Trophoblast cell (in vitro differentiated cells and primary cell): Measurements from ENCODE around the gene PKN2.

Source experiments
- DNase-seq, 2 donors: peaks; one replicate each; pipeline ENCODE4 v3.0.0-alpha.2; 2016
- H2AFZ ChIP-seq: 2 replicates; pipeline ENCODE4 v1.6.1; 2013; ENCODE audit warnings: low read length, moderate library complexity, mild to moderate bottlenecking; ENCODE audit not compliant: insufficient read depth, poor library complexity
- H2AK5ac ChIP-seq: 2 replicates; pipeline ENCODE4 v1.6.1; 2013; ENCODE audit warnings: mild to moderate bottlenecking, low read length
- H2BK120ac ChIP-seq: 2 replicates; pipeline ENCODE4 v1.6.1; 2013; ENCODE audit warnings: low read length, mild to moderate bottlenecking, moderate library complexity; ENCODE audit not compliant: insufficient read depth, poor library complexity
- H2BK12ac ChIP-seq: 2 replicates; pipeline ENCODE4 v1.6.1; 2013; ENCODE audit warnings: mild to moderate bottlenecking, low read length, moderate library complexity
- H2BK5ac ChIP-seq: 2 replicates; pipeline ENCODE4 v1.6.1; 2013; ENCODE audit warnings: low read length, low read depth, moderate library complexity, mild to moderate bottlenecking; ENCODE audit not compliant: poor library complexity
- H3K14ac ChIP-seq: 2 replicates; pipeline ENCODE4 v1.6.1; 2013; ENCODE audit warnings: mild to moderate bottlenecking, low read length
- H3K18ac ChIP-seq: 2 replicates; pipeline ENCODE4 v1.6.1; 2013; ENCODE audit warnings: mild to moderate bottlenecking, low read length
- H3K23ac ChIP-seq: 2 replicates; pipeline ENCODE4 v1.6.1; 2013; ENCODE audit warnings: low read length
- H3K27ac ChIP-seq: 2 replicates; pipeline ENCODE4 v1.5.1; 2013; ENCODE audit warnings: low read depth, mild to moderate bottlenecking, inconsistent platforms, low read length, moderate library complexity
- H3K27me3 ChIP-seq: 2 replicates; pipeline ENCODE4 v1.6.1; 2013; ENCODE audit warnings: inconsistent platforms, mild to moderate bottlenecking, low read length, moderate library complexity; ENCODE audit not compliant: insufficient read depth
- H3K36me3 ChIP-seq, 2 experiments: 1 replicate in 1 of 2; 2 replicates in 1 of 2; pipeline ENCODE4 v1.6.1; 2013; ENCODE audit warnings: low read length in 2 of 2, mild to moderate bottlenecking in 2 of 2, moderate library complexity in 1 of 2; ENCODE audit not compliant: insufficient read depth in 2 of 2, control insufficient read depth in 1 of 2
- H3K4ac ChIP-seq: 2 replicates; pipeline ENCODE4 v1.6.1; 2013; ENCODE audit warnings: low read depth, mild to moderate bottlenecking, low read length, moderate library complexity
- H3K4me1 ChIP-seq, 2 experiments: 1 replicate in 1 of 2; 2 replicates in 1 of 2; pipeline ENCODE4 v1.6.1; 2013; ENCODE audit warnings: low read length in 2 of 2, mild to moderate bottlenecking in 2 of 2, moderate library complexity in 1 of 2; ENCODE audit not compliant: insufficient read depth in 2 of 2, control insufficient read depth in 1 of 2
- H3K4me2 ChIP-seq: 2 replicates; pipeline ENCODE4 v1.6.1; 2013; ENCODE audit warnings: inconsistent platforms, mild to moderate bottlenecking, low read length, moderate library complexity
- H3K4me3 ChIP-seq: 2 replicates; pipeline ENCODE4 v1.5.1; 2013; ENCODE audit warnings: mild to moderate bottlenecking, low read depth, low read length, inconsistent platforms
- H3K79me1 ChIP-seq: one replicate; pipeline ENCODE4 v1.6.1; 2013; ENCODE audit warnings: low read length
- H3K79me2 ChIP-seq: 2 replicates; pipeline ENCODE4 v1.6.1; 2013; ENCODE audit warnings: low read length, mild to moderate bottlenecking; ENCODE audit not compliant: control insufficient read depth, insufficient read depth, poor library complexity
- H3K9ac ChIP-seq: 2 replicates; pipeline ENCODE4 v1.6.1; 2013; ENCODE audit warnings: mild to moderate bottlenecking, low read length
- H3K9me3 ChIP-seq: 2 replicates; pipeline ENCODE4 v1.6.1; 2013; ENCODE audit warnings: low read depth, mild to moderate bottlenecking, control low read depth, inconsistent platforms, low read length; ENCODE audit not compliant: insufficient read depth
- H4K12ac ChIP-seq: 2 replicates; pipeline ENCODE4 v1.6.1; 2013; ENCODE audit warnings: low read depth, mild to moderate bottlenecking, low read length, moderate library complexity
- H4K8ac ChIP-seq: 2 replicates; pipeline ENCODE4 v1.6.1; 2013; ENCODE audit warnings: low read depth, mild to moderate bottlenecking, low read length, moderate library complexity
- H4K91ac ChIP-seq: one replicate; pipeline ENCODE4 v1.6.1; 2013; ENCODE audit warnings: low read depth, mild to moderate bottlenecking, low read length, moderate library complexity
- WGBS: extraction: QIAGEN DNeasy Blood & Tissue Kit; methylation state at CpG from one replicate; pipeline ENCODE4 v1.1.7; 2013; ENCODE audit warnings: missing lambda C conversion rate; ENCODE audit not compliant: insufficient read length, insufficient coverage; ENCODE audit errors: extremely low coverage; 5-methylcytosine and 5-hydroxymethylcytosine counted together

PKN2 gene

DNA sequence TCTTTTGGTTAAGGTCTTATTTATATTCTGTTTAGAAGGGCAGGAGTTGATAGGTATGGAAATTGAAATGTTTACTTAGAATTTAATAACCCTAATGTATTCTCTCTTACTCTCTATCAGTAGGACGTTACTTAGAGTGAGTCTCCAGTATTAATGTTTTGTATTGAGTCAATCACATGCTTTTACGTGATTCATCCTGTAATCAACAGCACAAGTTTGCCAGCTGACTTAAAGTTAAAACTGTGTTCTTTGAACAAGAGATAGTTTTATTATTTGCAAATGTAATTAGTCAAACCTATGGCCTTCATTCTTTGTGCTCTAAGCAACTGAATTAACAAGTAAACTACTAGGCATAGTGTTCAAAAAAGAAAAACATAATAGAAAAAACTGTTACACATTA lies 57.3 kb downstream of the PKN2 start:
- no peak overlapping the region for H3K9ac ChIP-seq
- H2BK5ac ChIP-seq: no peak overlapping the region
- no CpG with 5 or more reads among the region's 2 CpGs for WGBS
- no peaks in the 10 kb centered on the region for H3K27me3 ChIP-seq
- no peak overlapping the region for H4K12ac ChIP-seq
- no peak overlapping the region for H3K18ac ChIP-seq
- peaks cover 2% of the 10 kb centered on the region for H3K79me1 ChIP-seq
- no peak overlapping the region for H3K4me2 ChIP-seq
- H3K14ac ChIP-seq: no peak overlapping the region
- peaks cover 0 to 5% of the 10 kb centered on the region in 2 experiments for H3K36me3 ChIP-seq
- H2AK5ac ChIP-seq: no peak overlapping the region
- no peak for DNase-seq
- H3K9me3 ChIP-seq: no peaks in the 10 kb centered on the region
- H4K91ac ChIP-seq: no peak overlapping the region
- H3K23ac ChIP-seq: no peak overlapping the region
- H2BK120ac ChIP-seq: no peak overlapping the region
- H3K27ac ChIP-seq: no peak overlapping the region
- no peak overlapping the region for H2AFZ ChIP-seq
- no peak overlapping the region for H2BK12ac ChIP-seq
- H3K4ac ChIP-seq: no peak overlapping the region
- no peak overlapping the region for H4K8ac ChIP-seq
- H3K4me3 ChIP-seq: no peak overlapping the region
- peaks cover 2% of the 10 kb centered on the region for H3K79me2 ChIP-seq
- H3K4me1 ChIP-seq: peaks cover 8 to 12% of the 10 kb centered on the region in 2 experiments

DNA sequence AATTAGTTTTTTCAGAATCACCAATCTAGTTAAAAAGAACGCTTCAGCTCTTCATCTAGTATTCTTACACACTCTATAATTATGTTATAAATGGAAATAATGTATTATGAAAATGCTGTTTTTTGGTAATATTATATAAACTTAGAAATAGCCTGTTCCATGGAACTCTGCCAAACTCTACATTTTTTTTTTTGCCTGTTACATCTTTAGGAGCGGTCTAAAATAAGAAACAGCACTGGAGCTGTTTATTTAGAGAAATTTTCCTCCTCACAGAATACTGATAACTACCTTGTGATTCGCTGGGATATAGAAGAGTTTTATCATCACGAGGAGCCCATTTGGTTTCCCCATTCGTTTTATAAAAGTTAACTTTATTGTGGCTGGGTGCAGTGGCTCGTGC lies 58.5 kb downstream of the PKN2 start:
- Histone ChIP-seq H3K9me3 (no peaks in the 10 kb centered on the region), H3K79me2 (no peaks in the 10 kb centered on the region), H4K8ac (no peak overlapping the region), H3K14ac (no peak overlapping the region), H4K12ac (no peak overlapping the region), H3K27me3 (no peaks in the 10 kb centered on the region), H3K4me1 (peaks cover 1 to 3% of the 10 kb centered on the region in 2 experiments), H3K36me3 (peaks cover 0 to 3% of the 10 kb centered on the region in 2 experiments), H3K4ac (no peak overlapping the region), H3K23ac (no peak overlapping the region), H2BK12ac (no peak overlapping the region), H2BK5ac (no peak overlapping the region), H2AFZ (no peak overlapping the region), H3K79me1 (peaks cover under 1% of the 10 kb centered on the region), H3K18ac (no peak overlapping the region), H3K4me3 (no peak overlapping the region), H4K91ac (no peak overlapping the region), H2AK5ac (no peak overlapping the region), H3K27ac (no peak overlapping the region), H3K9ac (no peak overlapping the region), H2BK120ac (no peak overlapping the region), H3K4me2 (no peak overlapping the region)
- DNase-seq: no peak
- WGBS: no CpG with 5 or more reads among the region's 6 CpGs

DNA sequence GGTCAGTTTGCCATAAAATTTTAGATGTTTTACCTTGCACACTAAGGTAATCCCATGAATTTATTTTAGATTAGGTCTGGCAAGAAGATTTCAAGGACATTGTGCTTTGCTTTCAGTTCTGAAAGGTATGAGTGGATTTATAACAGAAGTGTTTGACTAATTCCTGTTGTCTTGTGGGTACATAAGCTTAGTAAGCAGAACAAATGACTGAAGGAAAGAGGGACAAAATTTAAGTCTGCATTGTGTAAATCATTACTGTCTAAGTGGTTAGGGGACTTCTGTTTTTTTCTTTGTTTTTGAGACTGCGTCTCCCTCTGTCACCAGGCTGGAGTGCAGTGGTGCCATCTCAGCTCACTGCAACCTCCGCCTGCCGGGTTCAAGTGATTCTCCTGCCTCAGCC lies 60.1 kb downstream of the PKN2 start:
- no peaks in the 10 kb centered on the region for H3K79me1 ChIP-seq
- H2AFZ ChIP-seq: no peak overlapping the region
- no peak overlapping the region for H4K8ac ChIP-seq
- no peaks in the 10 kb centered on the region for H3K79me2 ChIP-seq
- H3K9ac ChIP-seq: no peak overlapping the region
- H3K9me3 ChIP-seq: no peaks in the 10 kb centered on the region
- no peak overlapping the region for H2AK5ac ChIP-seq
- no peak overlapping the region for H3K4me3 ChIP-seq
- H3K4me1 ChIP-seq: no peaks in the 10 kb centered on the region
- H3K14ac ChIP-seq: no peak overlapping the region
- H3K4me2 ChIP-seq: no peak overlapping the region
- peaks cover 0 to 3% of the 10 kb centered on the region in 2 experiments for H3K36me3 ChIP-seq
- H3K27ac ChIP-seq: no peak overlapping the region
- no peak overlapping the region for H4K12ac ChIP-seq
- H3K18ac ChIP-seq: no peak overlapping the region
- no peak for DNase-seq
- H4K91ac ChIP-seq: no peak overlapping the region
- H3K27me3 ChIP-seq: no peaks in the 10 kb centered on the region
- no peak overlapping the region for H3K4ac ChIP-seq
- no peak overlapping the region for H2BK120ac ChIP-seq
- H2BK12ac ChIP-seq: no peak overlapping the region
- WGBS: no CpG with 5 or more reads among the region's 3 CpGs
- no peak overlapping the region for H2BK5ac ChIP-seq
- no peak overlapping the region for H3K23ac ChIP-seq

DNA sequence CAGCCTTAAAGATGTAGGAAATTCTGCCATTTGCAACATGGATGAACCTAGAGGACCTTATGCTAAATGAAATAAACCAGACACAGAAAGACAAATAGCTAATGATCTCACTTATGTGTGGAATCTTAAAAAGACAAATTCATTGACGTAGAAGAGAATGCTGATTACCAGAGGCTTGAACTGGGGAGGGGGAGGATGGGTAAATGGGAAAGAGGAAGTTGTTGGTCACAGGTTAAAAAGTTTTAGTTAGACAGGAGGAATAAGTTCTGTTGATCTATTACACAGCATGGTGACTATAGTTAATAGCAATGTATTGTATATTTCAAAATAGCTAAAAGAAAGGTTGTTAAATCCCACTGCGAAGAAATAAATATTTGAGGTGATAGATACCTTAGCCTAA lies 62.8 kb downstream of the PKN2 start:
- no peak overlapping the region for H3K18ac ChIP-seq
- H4K12ac ChIP-seq: no peak overlapping the region
- no peaks in the 10 kb centered on the region for H3K4me1 ChIP-seq
- no peak overlapping the region for H2BK5ac ChIP-seq
- peaks cover 0 to 3% of the 10 kb centered on the region in 2 experiments for H3K36me3 ChIP-seq
- H3K14ac ChIP-seq: no peak overlapping the region
- no peaks in the 10 kb centered on the region for H3K27me3 ChIP-seq
- no peak overlapping the region for H3K23ac ChIP-seq
- H3K4me2 ChIP-seq: no peak overlapping the region
- H4K91ac ChIP-seq: no peak overlapping the region
- H3K4me3 ChIP-seq: no peak overlapping the region
- H3K79me1 ChIP-seq: no peaks in the 10 kb centered on the region
- H3K79me2 ChIP-seq: no peaks in the 10 kb centered on the region
- no peaks in the 10 kb centered on the region for H3K9me3 ChIP-seq
- H3K27ac ChIP-seq: no peak overlapping the region
- H3K9ac ChIP-seq: no peak overlapping the region
- H2AK5ac ChIP-seq: no peak overlapping the region
- no peak overlapping the region for H2BK120ac ChIP-seq
- H4K8ac ChIP-seq: no peak overlapping the region
- no peak overlapping the region for H2BK12ac ChIP-seq
- WGBS: no CpG with 5 or more reads among the region's 2 CpGs
- H2AFZ ChIP-seq: no peak overlapping the region
- no peak overlapping the region for H3K4ac ChIP-seq
- no peak for DNase-seq
